GM12878 (cell line): ENCODE results near the gene PEX26. TPM values are rescaled to one million over a fixed set of nuclear protein-coding genes. Genes with fewer than 3 reads are reported as not detected.

Experiments used
- CBX5 ChIP-seq: sonication (generic); IDR thresholded peaks from 2 replicates; pipeline ENCODE4 v1.6.1; 2016; ENCODE audit warnings: low read depth, moderate library complexity, mild to moderate bottlenecking, inconsistent platforms
- ELK1 ChIP-seq: IDR thresholded peaks from 2 replicates; pipeline ENCODE4 v1.6.1; 2012; ENCODE audit warnings: low read depth, low read length, improper control_type of control experiment
- HDAC6 ChIP-seq: fragments of 200-600 bp; sonication (generic); IDR thresholded peaks from one replicate; pipeline ENCODE4 v1.8.0; 2017; ENCODE audit warnings: antibody characterized with exemption; ENCODE audit not compliant: unreplicated experiment
- KAT2A ChIP-seq: conservative IDR thresholded peaks from 2 replicates; pipeline ENCODE4 v1.6.1; 2011; ENCODE audit warnings: low read depth, low read length; ENCODE audit not compliant: control insufficient read depth
- KDM1A ChIP-seq: fragments of 200-600 bp; sonication (generic); IDR thresholded peaks from 2 replicates; pipeline ENCODE4 v1.6.1; 2016; ENCODE audit warnings: borderline replicate concordance
- NFIC ChIP-seq: IDR thresholded peaks from 2 replicates; pipeline ENCODE4 v1.6.1; 2012; ENCODE audit warnings: low read depth, mild to moderate bottlenecking, inconsistent platforms, low read length, moderate library complexity
- PAX8 ChIP-seq: fragments of 450-650 bp; IDR thresholded peaks from 2 replicates; pipeline ENCODE4 v1.6.1; 2017; ENCODE audit warnings: mild to moderate bottlenecking, moderate library complexity
- RB1 ChIP-seq: fragments of 450-650 bp; formaldehyde crosslinking; IDR thresholded peaks from 2 replicates; pipeline ENCODE4 v1.6.1; 2017; ENCODE audit warnings: mild to moderate bottlenecking, borderline replicate concordance
- RCOR1 ChIP-seq: conservative IDR thresholded peaks from 2 replicates; pipeline ENCODE4 v1.6.1; 2012; ENCODE audit warnings: low read depth, low read length, improper control_type of control experiment
- SKIL ChIP-seq: fragments of 450-650 bp; IDR thresholded peaks from 2 replicates; pipeline ENCODE4 v1.6.1; 2017; ENCODE audit warnings: mild to moderate bottlenecking, low read depth, inconsistent platforms; ENCODE audit not compliant: poor library complexity, severe bottlenecking
- SMC3 ChIP-seq: IDR thresholded peaks from 2 replicates; pipeline ENCODE4 v1.6.1; 2011; ENCODE audit warnings: low read length, improper control_type of control experiment, borderline replicate concordance
- STAT3 ChIP-seq: IDR thresholded peaks from 2 replicates; pipeline ENCODE4 v1.6.1; 2011; ENCODE audit warnings: low read depth, low read length, improper control_type of control experiment
- ZBTB11 ChIP-seq: fragments of 450-650 bp; formaldehyde crosslinking; IDR thresholded peaks from 2 replicates; pipeline ENCODE4 v1.5.0; 2022; ENCODE audit warnings: mild to moderate bottlenecking, missing genetic modification characterization
- ZNF592 ChIP-seq: fragments of 450-650 bp; IDR thresholded peaks from 2 replicates; pipeline ENCODE4 v1.6.1; 2017; ENCODE audit warnings: mild to moderate bottlenecking, moderate library complexity
- polyA plus RNA-seq, 11 experiments: library from polyadenylated mRNA; depleted of rRNA in 4 of 11; unstranded in 6 of 11; stranded (reverse) in 5 of 11; fragments of >200 nt; fragmentation: Nextera tagmentation in 4 of 11; fragmentation: Illumina TruSeq in 1 of 11; extraction: Ambion mirVana in 4 of 11; extraction: Trizol in 1 of 11; gene quantifications; 1 replicate in 1 of 11; 2 replicates in 10 of 11; pipeline versions ENCODE4 v1.2.1 to v1.2.3, GENCODE V29; 2011 to 2016; ENCODE audit warnings: inconsistent platforms in 2 of 11, missing spikeins in 2 of 11, low read depth in 1 of 11
- total RNA-seq, 4 experiments: library from RNA; depleted of rRNA in 3 of 4; stranded (reverse); fragments of >200 nt in 3 of 4; fragmentation: Illumina TruSeq in 1 of 4; extraction: Trizol in 1 of 4; gene quantifications; 2 replicates each; pipeline versions ENCODE4 v1.2.1 to v1.2.3, GENCODE V29; 2013 to 2021
- TF ChIP-seq, protein P1 (sequence below): fragments of 450-650 bp; IDR thresholded peaks from 2 replicates; pipeline ENCODE4 v1.6.1; 2017; ENCODE audit warnings: borderline replicate concordance
- TF ChIP-seq, protein P2 (sequence below): fragments of 450-650 bp; IDR thresholded peaks from 2 replicates; pipeline ENCODE4 v1.6.1; 2016; ENCODE audit warnings: mild to moderate bottlenecking

The PEX26 gene
- total and polyA plus RNA-seq, 10 of the 15 experiments (the other 5 are each of a cell fraction or from before 2014, with no cell fraction given) = 0.79 to 50.8 (median 22.4) TPM

GRCh38 chr22:18066181-18066859, 11.5 kb upstream of the PEX26 start (continued):
- TF ChIP-seq, protein P1, sequence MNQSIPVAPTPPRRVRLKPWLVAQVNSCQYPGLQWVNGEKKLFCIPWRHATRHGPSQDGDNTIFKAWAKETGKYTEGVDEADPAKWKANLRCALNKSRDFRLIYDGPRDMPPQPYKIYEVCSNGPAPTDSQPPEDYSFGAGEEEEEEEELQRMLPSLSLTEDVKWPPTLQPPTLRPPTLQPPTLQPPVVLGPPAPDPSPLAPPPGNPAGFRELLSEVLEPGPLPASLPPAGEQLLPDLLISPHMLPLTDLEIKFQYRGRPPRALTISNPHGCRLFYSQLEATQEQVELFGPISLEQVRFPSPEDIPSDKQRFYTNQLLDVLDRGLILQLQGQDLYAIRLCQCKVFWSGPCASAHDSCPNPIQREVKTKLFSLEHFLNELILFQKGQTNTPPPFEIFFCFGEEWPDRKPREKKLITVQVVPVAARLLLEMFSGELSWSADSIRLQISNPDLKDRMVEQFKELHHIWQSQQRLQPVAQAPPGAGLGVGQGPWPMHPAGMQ = no peak
- TF ChIP-seq ZNF592 = no peak
- no peak for TF ChIP-seq SMC3
- no peak for TF ChIP-seq NFIC
- no peak for TF ChIP-seq STAT3
- no peak for TF ChIP-seq RB1
- TF ChIP-seq HDAC6 = no peak
- no peak for TF ChIP-seq ZBTB11 (CRISPR knock-in tag)
- TF ChIP-seq CBX5 = no peak
- TF ChIP-seq, protein P2, sequence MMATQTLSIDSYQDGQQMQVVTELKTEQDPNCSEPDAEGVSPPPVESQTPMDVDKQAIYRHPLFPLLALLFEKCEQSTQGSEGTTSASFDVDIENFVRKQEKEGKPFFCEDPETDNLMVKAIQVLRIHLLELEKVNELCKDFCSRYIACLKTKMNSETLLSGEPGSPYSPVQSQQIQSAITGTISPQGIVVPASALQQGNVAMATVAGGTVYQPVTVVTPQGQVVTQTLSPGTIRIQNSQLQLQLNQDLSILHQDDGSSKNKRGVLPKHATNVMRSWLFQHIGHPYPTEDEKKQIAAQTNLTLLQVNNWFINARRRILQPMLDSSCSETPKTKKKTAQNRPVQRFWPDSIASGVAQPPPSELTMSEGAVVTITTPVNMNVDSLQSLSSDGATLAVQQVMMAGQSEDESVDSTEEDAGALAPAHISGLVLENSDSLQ = no peak
- no peak for TF ChIP-seq SKIL
- no peak for TF ChIP-seq KDM1A
- TF ChIP-seq KAT2A = no peak
- TF ChIP-seq RCOR1 = no peak
- no peak for TF ChIP-seq ELK1
- no peak for TF ChIP-seq PAX8
